HUES48 (cell line): ENCODE results near the gene IPMK.

ENCODE experiments used
- H3K27ac ChIP-seq: one replicate; pipeline ENCODE4 v1.7.0; 2013; ENCODE audit warnings: low read depth, low read length, inconsistent platforms
- H3K27me3 ChIP-seq: 2 replicates; pipeline ENCODE4 v1.6.1; 2013; ENCODE audit warnings: mild to moderate bottlenecking, low read length; ENCODE audit not compliant: control insufficient read depth, insufficient read depth
- H3K36me3 ChIP-seq: 2 replicates; pipeline ENCODE4 v1.6.1; 2013; ENCODE audit warnings: low read length; ENCODE audit not compliant: control insufficient read depth, insufficient read depth
- H3K4me1 ChIP-seq: 2 replicates; pipeline ENCODE4 v1.6.1; 2013; ENCODE audit warnings: mild to moderate bottlenecking, low read length; ENCODE audit not compliant: control insufficient read depth, insufficient read depth
- H3K4me3 ChIP-seq: 2 replicates; pipeline ENCODE4 v1.5.1; 2013; ENCODE audit warnings: mild to moderate bottlenecking, low read depth, low read length
- H3K9ac ChIP-seq: 2 replicates; pipeline ENCODE4 v1.6.1; 2013; ENCODE audit warnings: mild to moderate bottlenecking, low read depth, low read length, moderate library complexity
- H3K9me3 ChIP-seq: 2 replicates; pipeline ENCODE4 v1.6.1; 2013; ENCODE audit warnings: low read length; ENCODE audit not compliant: control insufficient read depth, insufficient read depth

IPMK gene

DNA sequence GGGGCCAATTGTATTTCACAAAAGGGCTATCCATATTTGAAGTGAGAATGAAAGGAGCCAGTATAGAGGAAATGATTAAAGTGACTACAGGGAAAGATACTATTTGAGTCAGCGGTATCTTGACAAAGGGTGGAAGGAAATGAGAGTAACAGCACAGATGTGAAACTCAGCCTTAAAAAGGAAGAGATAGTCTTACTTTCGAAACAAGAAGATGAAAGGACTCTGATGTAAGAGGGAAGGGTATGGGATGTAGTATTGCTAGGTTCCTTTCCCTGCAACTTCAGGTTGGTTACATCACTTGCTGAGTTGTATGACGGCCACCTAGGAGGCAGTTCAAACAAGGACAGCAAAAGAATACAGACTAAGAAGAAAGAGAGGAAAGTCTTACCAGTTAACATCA, 14.9 kb upstream of the IPMK start:
- H3K9me3 ChIP-seq, result no peaks in the 10 kb centered on the region
- no peak overlapping the region for H3K9ac ChIP-seq

DNA sequence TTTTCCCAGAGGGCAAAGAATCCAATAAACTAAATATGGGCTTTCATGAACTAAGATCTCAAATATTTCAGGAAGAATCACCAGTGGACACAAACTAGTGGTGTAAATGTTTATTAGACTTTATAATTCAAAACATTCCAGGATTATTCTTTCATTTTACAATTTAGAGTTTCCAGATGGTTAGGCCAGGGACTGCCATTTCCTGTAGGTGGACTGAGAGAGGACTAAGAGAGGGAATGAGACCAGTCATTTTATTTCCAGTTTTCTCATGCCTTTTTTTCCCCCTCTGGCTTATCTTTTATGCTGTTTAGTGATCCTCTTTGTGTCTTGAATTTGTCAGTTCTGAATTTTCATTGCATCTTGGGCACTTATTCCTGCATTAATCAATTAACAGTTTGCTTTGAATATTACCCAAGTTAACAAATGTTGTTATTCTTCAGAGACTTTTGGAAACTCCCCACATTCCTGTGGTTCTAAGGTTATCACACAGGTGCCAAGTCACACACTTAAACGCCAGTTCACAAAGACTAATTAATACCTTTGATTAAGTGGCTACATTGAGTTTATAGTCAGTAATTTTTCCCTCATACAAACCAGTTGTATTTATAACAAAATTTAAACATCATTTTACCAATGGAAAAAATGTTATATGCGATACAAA, 13.5 kb upstream of the IPMK start:
- Histone ChIP-seq H3K36me3 (peaks cover 22% of the 10 kb centered on the region), H3K4me3 (no peak overlapping the region), H3K9me3 (no peaks in the 10 kb centered on the region), H3K4me1 (0 out of 2 replicates have a peak, but pooled peaks cover 5% of the 10 kb centered on the region), H3K27ac (no peak overlapping the region), H3K27me3 (no peaks in the 10 kb centered on the region), H3K9ac (no peak overlapping the region)

More for the DNA sequence above, 14.9 kb upstream of the IPMK start:
- Histone ChIP-seq H3K4me3 (no peak overlapping the region), H3K27ac (no peak overlapping the region), H3K27me3 (no peaks in the 10 kb centered on the region), H3K36me3 (peaks cover 22% of the 10 kb centered on the region), H3K4me1 (0 out of 2 replicates have a peak, but pooled peaks cover 5% of the 10 kb centered on the region)

GRCh38 chr10:58280477-58280876, 12.8 kb upstream of the IPMK start:
- no peak overlapping the region for H3K4me3 ChIP-seq
- no peak overlapping the region for H3K27ac ChIP-seq
- H3K27me3 ChIP-seq, result no peaks in the 10 kb centered on the region
- no peak overlapping the region for H3K9ac ChIP-seq
- H3K4me1 ChIP-seq, result peaks cover 5% of the 10 kb centered on the region; the same call in 1 of the 2 replicates
- H3K36me3 ChIP-seq, result peaks cover 22% of the 10 kb centered on the region
- H3K9me3 ChIP-seq, result no peaks in the 10 kb centered on the region

DNA sequence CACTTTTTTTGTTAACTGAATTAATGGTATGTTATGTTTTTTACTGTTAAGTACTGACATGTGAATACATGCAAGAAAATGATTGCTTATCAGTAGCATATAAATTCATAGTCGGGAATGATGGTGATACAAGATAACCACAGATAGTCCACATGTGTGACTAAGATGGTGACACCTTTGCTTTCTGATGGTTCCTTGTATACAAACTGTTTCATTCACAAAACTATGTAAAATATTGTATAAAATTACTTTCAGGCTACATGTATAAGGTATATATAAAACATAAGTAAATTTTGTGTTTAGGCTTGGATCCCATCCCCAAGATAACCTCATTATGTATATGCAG, 11.2 kb upstream of the IPMK start:
- no peak overlapping the region for H3K27ac ChIP-seq
- H3K27me3 ChIP-seq, result no peaks in the 10 kb centered on the region
- H3K9me3 ChIP-seq, result no peaks in the 10 kb centered on the region
- no peak overlapping the region for H3K9ac ChIP-seq
- H3K36me3 ChIP-seq, result peaks cover 22% of the 10 kb centered on the region
- H3K4me3 ChIP-seq, result no peak overlapping the region
- peaks cover 5% of the 10 kb centered on the region; the same call in 1 of the 2 replicates for H3K4me1 ChIP-seq

DNA sequence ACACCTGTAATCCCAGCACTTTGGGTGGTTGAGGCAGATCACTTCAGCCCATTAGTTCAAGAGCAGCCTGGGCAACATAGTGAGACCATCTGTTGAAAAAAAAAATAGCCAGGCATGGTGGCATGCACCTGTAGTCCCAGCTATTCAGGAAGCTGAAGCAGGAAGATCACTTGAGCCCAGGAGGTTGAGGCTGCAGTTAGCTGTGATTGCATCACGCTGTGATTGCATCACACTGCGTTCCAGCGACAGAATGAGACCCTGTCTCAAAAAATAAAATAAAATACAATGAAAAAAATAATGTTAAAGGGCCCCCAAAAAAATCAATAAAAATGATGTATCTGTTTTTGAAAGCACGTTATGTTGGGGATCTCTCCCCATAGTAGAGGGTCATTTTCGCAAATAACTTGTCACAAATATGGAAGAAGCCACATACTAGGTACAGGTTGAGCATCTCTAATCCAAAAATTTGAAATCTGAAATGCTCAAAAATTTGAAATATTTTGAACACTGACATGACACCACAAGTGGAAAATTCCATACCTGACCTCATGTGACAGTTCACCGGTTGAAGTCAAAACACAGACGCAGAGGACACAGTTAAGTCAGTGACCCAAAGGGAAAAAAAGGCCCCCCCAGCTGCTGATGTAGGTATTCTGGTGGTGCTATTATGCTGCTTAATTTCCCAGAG, 10.7 kb upstream of the IPMK start:
- Histone ChIP-seq H3K36me3 (peaks cover 22% of the 10 kb centered on the region), H3K27me3 (no peaks in the 10 kb centered on the region), H3K9me3 (no peaks in the 10 kb centered on the region), H3K4me1 (peaks cover 5% of the 10 kb centered on the region; the same call in 1 of the 2 replicates), H3K27ac (no peak overlapping the region), H3K9ac (no peak overlapping the region), H3K4me3 (no peak overlapping the region)

- H3K4me3 ChIP-seq, result no peak overlapping the region
- no peak overlapping the region for H3K9ac ChIP-seq
- H3K4me1 ChIP-seq, result no peaks in the 10 kb centered on the region; the same call in none of the 2 replicates
- H3K27ac ChIP-seq, result no peak overlapping the region
- H3K27me3 ChIP-seq, result no peaks in the 10 kb centered on the region
- peaks cover 20% of the 10 kb centered on the region for H3K36me3 ChIP-seq
- H3K9me3 ChIP-seq, result no peaks in the 10 kb centered on the region
These were observed 8.2 kb upstream of the IPMK start for GRCh38 chr10:58275908-58276307.

DNA sequence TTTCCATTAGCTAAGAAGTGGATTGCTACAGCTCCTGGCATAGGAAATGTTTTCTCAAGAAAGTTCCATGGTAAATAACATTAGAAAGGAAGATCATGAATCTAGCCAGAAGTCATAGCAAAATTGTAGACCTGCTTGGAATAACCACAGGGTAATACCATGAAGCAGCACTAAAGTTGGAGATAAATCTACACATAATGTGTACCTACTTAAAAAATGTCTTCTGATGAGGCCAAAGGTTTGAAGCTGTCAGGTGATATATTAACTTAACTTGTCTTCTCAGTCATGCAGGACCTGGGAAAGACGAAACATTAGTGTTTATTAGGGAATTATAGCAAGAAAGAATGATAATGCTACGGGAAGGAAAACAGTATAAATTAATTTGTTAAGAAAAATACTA, 7.6 kb upstream of the IPMK start:
- Histone ChIP-seq H3K27me3 (no peaks in the 10 kb centered on the region), H3K4me1 (peaks cover 3% of the 10 kb centered on the region), H3K4me3 (no peak overlapping the region), H3K36me3 (peaks cover 20% of the 10 kb centered on the region), H3K9ac (no peak overlapping the region), H3K9me3 (no peaks in the 10 kb centered on the region), H3K27ac (no peak overlapping the region)

DNA sequence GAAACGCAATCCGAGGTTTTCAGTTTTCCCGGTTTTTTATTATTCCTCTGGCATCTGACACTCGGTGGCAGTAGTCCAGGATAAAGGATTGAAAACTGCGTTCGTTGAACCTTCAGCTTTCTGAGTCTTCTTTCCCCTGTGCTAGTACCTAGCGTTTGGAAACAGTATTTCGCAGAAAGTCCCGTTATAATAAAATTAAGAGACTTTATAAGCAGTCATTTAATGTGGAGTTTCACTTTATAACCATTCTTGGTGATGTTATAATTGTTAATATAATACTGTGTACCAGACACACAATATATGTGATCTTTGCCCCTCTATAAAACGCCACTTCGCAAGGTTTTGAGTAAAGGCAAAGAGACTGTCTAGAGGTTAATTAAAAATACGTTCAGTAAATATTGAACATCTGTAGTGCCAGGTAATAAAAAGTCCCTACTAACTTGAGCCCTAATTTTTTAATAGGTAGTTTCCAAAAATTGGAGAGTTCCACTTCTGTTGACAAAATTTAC, 2.1 kb upstream of the IPMK start:
- peak overlapping the region; percentile 96 for H3K27ac ChIP-seq
- H3K36me3 ChIP-seq, result no peaks in the 10 kb centered on the region
- peak overlapping the region; percentile 75 for H3K9ac ChIP-seq
- no peaks in the 10 kb centered on the region for H3K27me3 ChIP-seq
- H3K4me3 ChIP-seq, result peak overlapping the region; percentile 82
- peaks cover 19% of the 10 kb centered on the region for H3K4me1 ChIP-seq
- H3K9me3 ChIP-seq, result no peaks in the 10 kb centered on the region

GRCh38 chr10:58268946-58269781, 1.5 kb upstream of the IPMK start, which contains the start of gene CISD1:
Gene CISD1, plus strand, starts transcription at chr10:58269162. Its CDS starts 112 bp downstream, at chr10:58269274.
- H3K4me3 ChIP-seq, result peak within 1 kb of the TSS; percentile 82

DNA sequence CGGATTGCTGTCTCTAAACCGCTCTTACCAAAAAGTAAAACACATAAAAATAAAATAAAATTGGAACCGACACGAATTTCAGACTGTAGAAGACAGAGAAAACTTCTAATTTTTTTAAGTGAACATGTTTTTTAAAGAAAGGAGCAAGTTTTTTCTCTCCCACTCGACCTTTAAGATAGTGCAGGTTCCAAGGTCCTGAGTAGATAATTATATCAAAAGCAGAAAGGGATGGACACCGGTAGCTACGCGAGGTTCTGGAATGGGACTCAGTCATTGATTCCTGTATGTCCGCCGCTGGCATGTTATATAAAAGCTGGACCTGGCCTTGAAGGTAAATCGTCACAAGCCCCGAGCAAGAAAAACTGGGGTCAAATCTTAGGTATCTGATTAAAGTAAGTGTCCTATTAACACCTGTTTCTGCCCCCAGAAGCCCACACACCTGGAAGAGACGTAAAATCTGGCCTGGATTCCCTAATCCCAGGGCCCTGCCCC, 806 bp upstream of the IPMK start:
- no peaks in the 10 kb centered on the region for H3K36me3 ChIP-seq
- H3K4me1 ChIP-seq, result peaks cover 28% of the 10 kb centered on the region
- H3K27me3 ChIP-seq, result no peaks in the 10 kb centered on the region
- H3K9me3 ChIP-seq, result no peaks in the 10 kb centered on the region
- H3K9ac ChIP-seq, result no peak overlapping the region
- peak overlapping the region; percentile 70 for H3K27ac ChIP-seq
- peak overlapping the region; percentile 82 for H3K4me3 ChIP-seq

More at GRCh38 chr10:58268946-58269781, 1.5 kb upstream of the IPMK start, which contains the start of gene CISD1:
- Histone ChIP-seq H3K4me1 (peaks cover 25% of the 10 kb centered on the region), H3K9me3 (no peaks in the 10 kb centered on the region), H3K36me3 (no peaks in the 10 kb centered on the region), H3K27ac (peak within 1 kb of the TSS; percentile 96), H3K9ac (peak within 1 kb of the TSS; percentile 75), H3K27me3 (no peaks in the 10 kb centered on the region)
